Smooth muscle cell (in vitro differentiated cells): Measurements from ENCODE around the gene OLFM1. TPM values are rescaled to one million over a fixed set of nuclear protein-coding genes. Genes with fewer than 3 reads are reported as not detected.

Experiments
- DNase-seq: peaks from one replicate; lab custom pipeline; 2025; ENCODE audit not compliant: unreplicated experiment; lab: John Stamatoyannopoulos, UW
- H2AFZ ChIP-seq: fragments of 200-600 bp; sonication (generic); 2 replicates; pipeline ENCODE4 v1.6.0; 2016; ENCODE audit warnings: antibody characterized with exemption, low read depth, mild to moderate bottlenecking
- H3F3A ChIP-seq: fragments of 200-600 bp; sonication (generic); 2 replicates; pipeline ENCODE4 v1.6.0; 2017; ENCODE audit warnings: antibody characterized with exemption, low read depth
- H3K27ac ChIP-seq: fragments of 200-600 bp; sonication (generic); 2 replicates; pipeline ENCODE4 v1.5.1; 2016; ENCODE audit warnings: low read depth, mild to moderate bottlenecking
- H3K27me3 ChIP-seq: fragments of 200-600 bp; sonication (generic); 2 replicates; pipeline ENCODE4 v1.6.1; 2016; ENCODE audit warnings: low read depth, mild to moderate bottlenecking
- H3K36me3 ChIP-seq: fragments of 200-600 bp; sonication (generic); 2 replicates; pipeline ENCODE4 v1.5.1; 2016; ENCODE audit warnings: low read depth
- H3K4me1 ChIP-seq: fragments of 200-600 bp; sonication (generic); 2 replicates; pipeline ENCODE4 v1.5.1; 2016; ENCODE audit warnings: low read depth
- H3K4me2 ChIP-seq: fragments of 200-600 bp; sonication (generic); 2 replicates; pipeline ENCODE4 v1.6.0; 2016; ENCODE audit warnings: mild to moderate bottlenecking
- H3K4me3 ChIP-seq: fragments of 200-600 bp; sonication (generic); 2 replicates; pipeline ENCODE4 v1.5.1; 2016; ENCODE audit warnings: mild to moderate bottlenecking
- H3K79me2 ChIP-seq: fragments of 200-600 bp; sonication (generic); 2 replicates; pipeline ENCODE4 v1.6.0; 2016; ENCODE audit warnings: low read depth, mild to moderate bottlenecking
- H3K9ac ChIP-seq: fragments of 200-600 bp; sonication (generic); 2 replicates; pipeline ENCODE4 v1.6.0; 2016; ENCODE audit warnings: low read depth
- H3K9me3 ChIP-seq: fragments of 200-600 bp; sonication (generic); replicated peaks from 2 replicates; pipeline ENCODE4 v1.5.1; 2016; ENCODE audit warnings: low read depth
- H4K20me1 ChIP-seq: fragments of 200-600 bp; sonication (generic); 2 replicates; pipeline ENCODE4 v1.6.0; 2016; ENCODE audit warnings: low read depth
- WGBS: methylation state at CpG from one replicate; pipeline ENCODE4 v1.1.7; 2016; ENCODE audit warnings: low lambda C conversion rate; 5-methylcytosine and 5-hydroxymethylcytosine counted together
- polyA plus RNA-seq: library from polyadenylated mRNA; unstranded; fragments of >200 nt; fragmentation: Nextera tagmentation; extraction: Ambion mirVana; gene quantifications from 2 replicates; pipeline ENCODE4 v1.2.1, GENCODE V29; 2016
- total RNA-seq: library from RNA; depleted of rRNA; stranded (reverse); fragments of >200 nt; gene quantifications from 2 replicates; pipeline ENCODE4 v1.2.3, GENCODE V29; 2014
- TF ChIP-seq, protein P1 (sequence below): fragments of 200-600 bp; sonication (generic); IDR thresholded peaks from 2 replicates; pipeline ENCODE4 v1.5.1; 2017; ENCODE audit warnings: borderline replicate concordance, mild to moderate bottlenecking, antibody characterized with exemption; ENCODE audit not compliant: insufficient read depth, poor library complexity, severe bottlenecking

The OLFM1 gene
- total and polyA plus RNA-seq, 2 experiments from 2014 or later, result 4.5 to 11.0 TPM

DNA sequence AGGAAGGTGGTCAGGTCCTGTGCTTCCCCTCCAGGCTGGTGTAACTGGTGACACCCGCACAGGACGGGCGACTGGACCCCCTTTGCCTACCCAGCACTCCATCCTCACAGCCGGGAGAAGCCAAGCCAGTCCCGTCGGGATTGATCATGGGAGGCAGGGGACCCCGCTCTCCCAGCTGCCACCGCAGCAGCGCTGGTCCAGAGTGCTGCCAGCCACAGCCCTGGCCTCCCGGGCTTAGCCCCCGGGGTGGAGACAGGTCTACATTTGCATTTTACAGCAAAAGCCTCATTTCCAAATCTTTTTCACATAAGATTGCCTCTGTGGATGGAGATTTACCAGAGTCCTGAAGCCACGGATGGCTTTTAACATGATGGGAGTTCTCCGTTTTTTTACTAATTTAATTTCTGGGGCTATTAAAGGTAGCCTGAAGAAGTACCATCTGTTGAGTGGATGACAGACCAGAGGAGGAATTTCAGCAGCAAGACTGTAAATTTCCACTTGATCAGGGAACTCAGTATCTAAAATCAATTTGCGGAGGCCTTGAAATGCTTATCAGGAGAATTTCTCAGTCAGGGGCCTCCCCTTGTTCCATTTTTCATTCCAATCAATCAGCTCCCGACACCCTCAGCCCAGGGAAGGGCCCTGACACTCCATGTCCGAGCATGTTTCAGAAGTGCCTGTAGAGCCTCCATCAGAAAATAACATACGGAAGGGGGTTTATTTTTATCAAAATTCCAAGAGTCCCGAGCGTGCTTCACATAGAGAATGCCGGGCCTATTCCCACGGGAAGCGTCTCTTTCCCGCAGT, 80.6 kb downstream of the OLFM1 start:
- no peak overlapping the region for H3K27ac ChIP-seq
- 90% methylated on average over 23 of the region's 23 CpGs for WGBS
- no peaks in the 10 kb centered on the region for H4K20me1 ChIP-seq
- H3K79me2 ChIP-seq, result no peaks in the 10 kb centered on the region
- DNase-seq, result no peak
- TF ChIP-seq, protein P1, sequence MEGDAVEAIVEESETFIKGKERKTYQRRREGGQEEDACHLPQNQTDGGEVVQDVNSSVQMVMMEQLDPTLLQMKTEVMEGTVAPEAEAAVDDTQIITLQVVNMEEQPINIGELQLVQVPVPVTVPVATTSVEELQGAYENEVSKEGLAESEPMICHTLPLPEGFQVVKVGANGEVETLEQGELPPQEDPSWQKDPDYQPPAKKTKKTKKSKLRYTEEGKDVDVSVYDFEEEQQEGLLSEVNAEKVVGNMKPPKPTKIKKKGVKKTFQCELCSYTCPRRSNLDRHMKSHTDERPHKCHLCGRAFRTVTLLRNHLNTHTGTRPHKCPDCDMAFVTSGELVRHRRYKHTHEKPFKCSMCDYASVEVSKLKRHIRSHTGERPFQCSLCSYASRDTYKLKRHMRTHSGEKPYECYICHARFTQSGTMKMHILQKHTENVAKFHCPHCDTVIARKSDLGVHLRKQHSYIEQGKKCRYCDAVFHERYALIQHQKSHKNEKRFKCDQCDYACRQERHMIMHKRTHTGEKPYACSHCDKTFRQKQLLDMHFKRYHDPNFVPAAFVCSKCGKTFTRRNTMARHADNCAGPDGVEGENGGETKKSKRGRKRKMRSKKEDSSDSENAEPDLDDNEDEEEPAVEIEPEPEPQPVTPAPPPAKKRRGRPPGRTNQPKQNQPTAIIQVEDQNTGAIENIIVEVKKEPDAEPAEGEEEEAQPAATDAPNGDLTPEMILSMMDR, result no peak
- H2AFZ ChIP-seq, result no peak overlapping the region
- no peaks in the 10 kb centered on the region for H3K9me3 ChIP-seq
- H3K4me1 ChIP-seq, result no peaks in the 10 kb centered on the region
- H3K36me3 ChIP-seq, result no peaks in the 10 kb centered on the region
- no peaks in the 10 kb centered on the region for H3F3A ChIP-seq
- H3K27me3 ChIP-seq, result no peaks in the 10 kb centered on the region
- H3K4me3 ChIP-seq, result no peak overlapping the region
- H3K9ac ChIP-seq, result no peak overlapping the region
- H3K4me2 ChIP-seq, result no peak overlapping the region

- WGBS, result 86% methylated on average over 10 of the region's 10 CpGs
- no peaks in the 10 kb centered on the region for H3K36me3 ChIP-seq
- TF ChIP-seq, protein P1, result no peak
- no peak overlapping the region for H2AFZ ChIP-seq
- no peak overlapping the region for H3K27ac ChIP-seq
- H3K79me2 ChIP-seq, result no peaks in the 10 kb centered on the region
- H3K4me2 ChIP-seq, result no peak overlapping the region
- H3F3A ChIP-seq, result no peaks in the 10 kb centered on the region
- H3K27me3 ChIP-seq, result peaks cover 2% of the 10 kb centered on the region
- no peaks in the 10 kb centered on the region for H3K4me1 ChIP-seq
- no peak for DNase-seq
- no peaks in the 10 kb centered on the region for H4K20me1 ChIP-seq
- no peak overlapping the region for H3K9ac ChIP-seq
- no peak overlapping the region for H3K4me3 ChIP-seq
- no peaks in the 10 kb centered on the region for H3K9me3 ChIP-seq
Observed at GRCh38 chr9:135169709-135170226, 82.3 kb downstream of the OLFM1 start.

GRCh38 chr9:135170535-135170934, 83.1 kb downstream of the OLFM1 start:
- H3K27ac ChIP-seq, result no peak overlapping the region
- TF ChIP-seq, protein P1, result no peak
- H3K36me3 ChIP-seq, result no peaks in the 10 kb centered on the region
- H4K20me1 ChIP-seq, result no peaks in the 10 kb centered on the region
- DNase-seq, result no peak
- H3F3A ChIP-seq, result no peaks in the 10 kb centered on the region
- no peak overlapping the region for H3K9ac ChIP-seq
- H3K27me3 ChIP-seq, result peaks cover 2% of the 10 kb centered on the region
- H3K4me2 ChIP-seq, result no peak overlapping the region
- H3K79me2 ChIP-seq, result no peaks in the 10 kb centered on the region
- H3K9me3 ChIP-seq, result no peaks in the 10 kb centered on the region
- 89% methylated on average over 14 of the region's 14 CpGs for WGBS
- no peaks in the 10 kb centered on the region for H3K4me1 ChIP-seq
- H2AFZ ChIP-seq, result no peak overlapping the region
- no peak overlapping the region for H3K4me3 ChIP-seq

Other genes with a start within 250 kb of the OLFM1 start
- not detected in 2 replicates for gene FCN2, start 206.9 kb upstream of the OLFM1 start, total RNA-seq
- not detected in 2 replicates for gene FCN2, start 206.9 kb upstream of the OLFM1 start, polyA plus RNA-seq
- gene FCN1, start 169.8 kb upstream of the OLFM1 start, total RNA-seq, result not detected in 2 replicates
- 0.13 TPM in 1 of 2 replicates, not detected in the other for gene FCN1, start 169.8 kb upstream of the OLFM1 start, polyA plus RNA-seq